B cell (primary cell): ENCODE data around the gene CYP17A1. TPM values are rescaled to one million over a fixed set of nuclear protein-coding genes. Genes with fewer than 3 reads are reported as not detected.

Source experiments
- ATAC-seq: fragments of 200-7000 bp; cut with Tn5 transposase; one replicate; pipeline ENCODE4 v1.10.0; 2021; ENCODE audit warnings: low read depth, mild to moderate bottlenecking, moderate number of reproducible peaks, moderate library complexity
- CTCF ChIA-PET: fragments of 350-600 bp; sonication (Branson Sonifier 250); formaldehyde crosslinking; loops from one replicate; lab custom pipeline; 2021; ENCODE audit warnings: antibody characterized with exemption, inconsistent platforms; lab: Charles Lee
- POLR2A ChIA-PET: fragments of 350-600 bp; sonication (Branson Sonifier 250); formaldehyde crosslinking; loops from one replicate; lab custom pipeline; 2021; ENCODE audit warnings: antibody characterized with exemption; lab: Charles Lee
- DNase-seq: peaks from one replicate; pipeline ENCODE4 v3.0.0; 2013
- H2AFZ ChIP-seq: 2 replicates; pipeline ENCODE4 v1.6.1; 2012; ENCODE audit warnings: mild to moderate bottlenecking, low read depth, low read length; ENCODE audit not compliant: insufficient read depth, poor library complexity, severe bottlenecking
- H3K27ac ChIP-seq, 2 donors: 1 replicate in 1 of 2; 2 replicates in 1 of 2; pipeline ENCODE4 v1.5.1; 2012 to 2013; ENCODE audit warnings: low read length in 2 of 2, mild to moderate bottlenecking in 2 of 2, moderate library complexity in 1 of 2
- H3K27me3 ChIP-seq, 4 experiments: fragments of 200-600 bp in 1 of 4; sonication (generic) in 1 of 4; replicated peaks in 1 of 4; 1 replicate in 2 of 4; 2 replicates in 2 of 4; pipeline versions ENCODE4 v1.6.1 to v1.7.0; 2013 to 2016; ENCODE audit warnings: low read length in 3 of 4, mild to moderate bottlenecking in 2 of 4, mixed read lengths in 1 of 4, moderate library complexity in 1 of 4; ENCODE audit not compliant: insufficient read depth in 4 of 4, control insufficient read depth in 3 of 4; ENCODE audit errors: control extremely low read depth in 1 of 4
- H3K36me3 ChIP-seq, 2 experiments: replicated peaks in 1 of 2; 1 replicate in 1 of 2; 2 replicates in 1 of 2; pipeline versions ENCODE4 v1.6.1 to v1.7.1; 2013; ENCODE audit warnings: low read length in 1 of 2; ENCODE audit not compliant: insufficient read depth in 2 of 2, control insufficient read depth in 1 of 2; ENCODE audit errors: control extremely low read depth in 1 of 2, extremely low read depth in 1 of 2
- H3K4me1 ChIP-seq, 2 donors: fragments of 200-600 bp in 1 of 2; sonication (generic) in 1 of 2; 1 replicate in 1 of 2; 2 replicates in 1 of 2; pipeline versions ENCODE4 v1.5.1 to v1.6.1; 2013 to 2017; ENCODE audit warnings: low read length in 2 of 2; ENCODE audit not compliant: control insufficient read depth in 2 of 2, insufficient read depth in 2 of 2
- H3K4me2 ChIP-seq: replicated peaks from 2 replicates; pipeline ENCODE3; 2012; ENCODE audit warnings: mild to moderate bottlenecking, low read depth, low read length; ENCODE audit not compliant: poor library complexity, severe bottlenecking
- H3K4me3 ChIP-seq, 5 experiments: fragments of 200-600 bp in 1 of 5; sonication (generic) in 1 of 5; 1 replicate in 3 of 5; 2 replicates in 2 of 5; pipeline versions ENCODE4 v1.5.1 to v1.7.0; 2011 to 2016; ENCODE audit warnings: low read length in 4 of 5, mild to moderate bottlenecking in 4 of 5, low read depth in 2 of 5, control low read depth in 1 of 5, moderate library complexity in 1 of 5; ENCODE audit not compliant: insufficient read depth in 1 of 5; ENCODE audit errors: control extremely low read depth in 1 of 5, extremely low read depth in 1 of 5
- H3K79me2 ChIP-seq: fragments of 200-600 bp; sonication (generic); one replicate; pipeline ENCODE4 v1.6.0; 2016; ENCODE audit warnings: low read length; ENCODE audit not compliant: control insufficient read depth, insufficient read depth
- H3K9ac ChIP-seq: fragments of 200-600 bp; sonication (generic); 2 replicates; pipeline ENCODE4 v1.6.1; 2017; ENCODE audit warnings: mild to moderate bottlenecking, low read length, moderate library complexity
- H3K9me3 ChIP-seq, 3 donors: one replicate each; pipeline versions ENCODE4 v1.6.1 to v1.7.1; 2013; ENCODE audit warnings: low read length in 2 of 3; ENCODE audit not compliant: control insufficient read depth in 2 of 3, insufficient read depth in 1 of 3; ENCODE audit errors: control extremely low read depth in 1 of 3
- H4K20me1 ChIP-seq: 2 replicates; pipeline ENCODE4 v1.6.0; 2012; ENCODE audit warnings: mild to moderate bottlenecking, low read length; ENCODE audit not compliant: insufficient read depth, control insufficient read depth, poor library complexity, severe bottlenecking
- H3K27ac Mint-ChIP-seq: one replicate; pipeline ENCODE4 v1.8.0; 2021; ENCODE audit warnings: mixed read lengths
- H3K27me3 Mint-ChIP-seq: one replicate; pipeline ENCODE4 v1.8.0; 2021; ENCODE audit warnings: mixed read lengths
- H3K4me1 Mint-ChIP-seq: one replicate; pipeline ENCODE4 v1.8.0; 2021; ENCODE audit warnings: mixed read lengths
- H3K4me3 Mint-ChIP-seq: one replicate; pipeline ENCODE4 v1.8.0; 2021; ENCODE audit warnings: mixed read lengths
- H3K9me3 Mint-ChIP-seq: one replicate; pipeline ENCODE4 v1.8.0; 2022; ENCODE audit warnings: mixed read lengths; ENCODE audit not compliant: insufficient read depth
- EZH2 ChIP-seq: IDR thresholded peaks from 2 replicates; pipeline ENCODE4 v1.6.1; 2012; ENCODE audit warnings: borderline replicate concordance, low read depth, mild to moderate bottlenecking, moderate library complexity, low read length; ENCODE audit not compliant: insufficient read depth, poor library complexity, severe bottlenecking
- WGBS: methylation state at CpG from one replicate; pipeline ENCODE4 v1.1.5; 2013; ENCODE audit warnings: missing lambda C conversion rate; ENCODE audit not compliant: insufficient coverage; 5-methylcytosine and 5-hydroxymethylcytosine counted together
- intact Hi-C: fragments of 100-400 bp; cut with micrococcal nuclease; formaldehyde crosslinking; loops from one replicate; pipeline ENCODE4 v1.10.0; 2022
- polyA plus RNA-seq: library from polyadenylated mRNA; depleted of rRNA; stranded (reverse); fragments of >200 nt; gene quantifications from 2 replicates; pipeline ENCODE4 v1.2.3, GENCODE V29; 2012
- total RNA-seq, 2 donors: library from RNA; stranded (reverse); fragments of 120-200 nt in 1 of 2; gene quantifications; 1 replicate in 1 of 2; 2 replicates in 1 of 2; pipeline versions ENCODE4 v1.2.3 to v1.2.4, GENCODE V29; 2013 to 2022
- TF ChIP-seq, protein P1 (sequence below): fragments of 200-600 bp; IDR thresholded peaks from one replicate; pipeline ENCODE4 v1.8.0; 2022; ENCODE audit warnings: antibody characterized with exemption, mild to moderate bottlenecking

The CYP17A1 gene
- total and polyA plus RNA-seq, 2 donors (not counting 1 experiment from before 2014, with no cell fraction given), result not detected

DNA sequence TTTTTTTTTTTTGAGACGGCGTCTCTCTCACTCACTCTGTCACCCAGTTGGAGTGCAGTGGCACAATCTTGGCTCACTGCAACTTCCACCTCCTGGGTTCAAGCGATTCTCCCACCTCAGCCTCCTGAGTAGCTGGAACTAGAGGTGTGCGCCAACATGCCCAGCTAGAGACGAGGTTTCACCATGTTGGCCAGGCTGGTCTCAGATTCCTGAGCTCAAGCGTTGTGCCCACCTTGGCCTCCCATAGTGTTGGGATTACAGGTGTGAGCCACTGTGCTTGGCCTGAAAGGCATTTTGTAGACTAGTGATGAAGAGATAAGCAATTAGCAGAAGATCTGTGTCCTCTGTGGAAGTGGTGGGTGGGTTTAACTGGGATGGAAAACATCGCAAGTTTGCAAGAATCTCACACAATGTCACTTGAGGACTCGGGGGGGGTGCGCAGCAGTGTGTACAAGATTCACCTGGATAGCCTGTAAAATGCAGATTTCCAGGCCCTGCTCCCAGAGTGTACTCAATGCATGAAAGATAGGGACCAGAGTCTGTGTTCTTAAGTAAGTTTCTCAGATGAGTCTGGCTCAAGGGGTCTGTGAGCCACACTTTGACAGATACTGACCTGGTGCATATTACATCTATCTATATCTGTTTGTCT lies 10.9 kb downstream of the CYP17A1 start:
- Histone ChIP-seq H3K4me1 (no peaks in the 10 kb centered on the region), H4K20me1 (no peaks in the 10 kb centered on the region), H3K27ac (no peak overlapping the region), H3K4me2 (no peak overlapping the region), H3K27me3 (no peaks in the 10 kb centered on the region), H3K79me2 (no peaks in the 10 kb centered on the region), H3K9ac (no peak overlapping the region), H3K9me3 (no peaks in the 10 kb centered on the region), H3K4me3 (no peak overlapping the region), H3K36me3 (no peaks in the 10 kb centered on the region), H2AFZ (no peak overlapping the region)
- POLR2A ChIA-PET, result no interaction called here
- H3K9me3 Mint-ChIP-seq, result no peaks in the 10 kb centered on the region
- no peak for TF ChIP-seq EZH2
- TF ChIP-seq, protein P1, sequence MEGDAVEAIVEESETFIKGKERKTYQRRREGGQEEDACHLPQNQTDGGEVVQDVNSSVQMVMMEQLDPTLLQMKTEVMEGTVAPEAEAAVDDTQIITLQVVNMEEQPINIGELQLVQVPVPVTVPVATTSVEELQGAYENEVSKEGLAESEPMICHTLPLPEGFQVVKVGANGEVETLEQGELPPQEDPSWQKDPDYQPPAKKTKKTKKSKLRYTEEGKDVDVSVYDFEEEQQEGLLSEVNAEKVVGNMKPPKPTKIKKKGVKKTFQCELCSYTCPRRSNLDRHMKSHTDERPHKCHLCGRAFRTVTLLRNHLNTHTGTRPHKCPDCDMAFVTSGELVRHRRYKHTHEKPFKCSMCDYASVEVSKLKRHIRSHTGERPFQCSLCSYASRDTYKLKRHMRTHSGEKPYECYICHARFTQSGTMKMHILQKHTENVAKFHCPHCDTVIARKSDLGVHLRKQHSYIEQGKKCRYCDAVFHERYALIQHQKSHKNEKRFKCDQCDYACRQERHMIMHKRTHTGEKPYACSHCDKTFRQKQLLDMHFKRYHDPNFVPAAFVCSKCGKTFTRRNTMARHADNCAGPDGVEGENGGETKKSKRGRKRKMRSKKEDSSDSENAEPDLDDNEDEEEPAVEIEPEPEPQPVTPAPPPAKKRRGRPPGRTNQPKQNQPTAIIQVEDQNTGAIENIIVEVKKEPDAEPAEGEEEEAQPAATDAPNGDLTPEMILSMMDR, result no peak
- no peaks in the 10 kb centered on the region for H3K4me1 Mint-ChIP-seq
- ATAC-seq (no peak), DNase-seq (no peak)
- CTCF ChIA-PET, result interaction anchor here (0.6 kb wide), 1 partner anchor 91 kb away, joined by 3 read pairs; no protein-coding TSS in a partner anchor
- no peaks in the 10 kb centered on the region for H3K27me3 Mint-ChIP-seq
- intact Hi-C loops, result no loop called here
- 98% methylated on average over 7 of the region's 9 CpGs for WGBS
- H3K27ac Mint-ChIP-seq, result no peak overlapping the region
- H3K4me3 Mint-ChIP-seq, result no peak overlapping the region

DNA sequence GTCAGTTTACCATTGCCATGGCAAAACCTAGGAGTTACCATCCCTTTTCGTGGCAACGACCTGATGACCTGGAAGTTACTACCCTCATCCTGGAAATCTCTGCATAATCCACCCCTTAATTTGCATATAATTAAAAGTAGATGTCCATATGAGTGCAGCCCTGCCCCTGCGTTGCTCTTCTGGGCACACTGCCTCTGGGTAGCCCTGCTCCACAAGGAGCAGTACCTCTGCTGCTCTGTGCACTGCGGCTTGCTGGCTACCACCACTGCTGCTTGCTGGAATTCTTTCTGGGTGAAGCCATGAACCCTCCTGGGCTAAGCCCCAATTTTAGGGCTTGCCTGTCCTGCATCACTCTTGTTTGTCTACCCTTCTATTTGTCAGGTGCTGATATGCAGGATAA lies 12.5 kb downstream of the CYP17A1 start:
- no peak overlapping the region for H3K4me3 Mint-ChIP-seq
- Histone ChIP-seq H3K9ac (no peak overlapping the region), H3K4me1 (no peaks in the 10 kb centered on the region), H3K9me3 (no peaks in the 10 kb centered on the region), H4K20me1 (no peaks in the 10 kb centered on the region), H3K36me3 (no peaks in the 10 kb centered on the region), H3K4me2 (no peak overlapping the region), H3K27me3 (no peaks in the 10 kb centered on the region), H3K4me3 (no peak overlapping the region), H2AFZ (no peak overlapping the region), H3K79me2 (no peaks in the 10 kb centered on the region), H3K27ac (no peak overlapping the region)
- ChIA-PET CTCF (interaction anchor here (1.0 to 1.1 kb wide), 2 partner anchors 9 to 11 kb away, joined by 4 to 5 read pairs; no protein-coding TSS in a partner anchor), POLR2A (no interaction called here)
- no peaks in the 10 kb centered on the region for H3K27me3 Mint-ChIP-seq
- no peak overlapping the region for H3K27ac Mint-ChIP-seq
- intact Hi-C loops, result no loop called here
- no peak for DNase-seq
- no peaks in the 10 kb centered on the region for H3K9me3 Mint-ChIP-seq
- 100% methylated on average over 2 of the region's 4 CpGs for WGBS
- H3K4me1 Mint-ChIP-seq, result no peaks in the 10 kb centered on the region
- ATAC-seq, result no peak
- TF ChIP-seq, protein P1, result no peak
- no peak for TF ChIP-seq EZH2
